ENCODE data around the gene ZNF599.

DNA sequence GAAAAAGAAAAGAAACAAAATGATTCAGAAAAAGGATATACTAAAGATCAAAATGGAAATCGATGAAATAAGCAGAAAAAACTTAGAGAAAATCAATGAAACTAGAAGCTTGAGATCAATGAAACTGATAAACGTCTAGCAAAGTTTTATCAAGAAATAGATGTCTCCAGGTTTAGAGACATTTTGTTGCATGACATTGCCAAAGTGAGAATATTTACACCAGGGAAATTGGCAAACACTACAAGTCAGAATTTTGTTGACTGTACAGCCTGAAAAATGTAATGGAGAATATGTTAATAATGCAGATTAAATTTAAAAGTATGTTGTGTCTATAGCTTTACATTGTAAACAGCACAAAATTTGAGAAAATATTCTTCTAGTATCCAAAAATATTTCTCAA is 5.3 kb upstream of the ZNF599 start:
- TF ChIP-seq, protein P1, sequence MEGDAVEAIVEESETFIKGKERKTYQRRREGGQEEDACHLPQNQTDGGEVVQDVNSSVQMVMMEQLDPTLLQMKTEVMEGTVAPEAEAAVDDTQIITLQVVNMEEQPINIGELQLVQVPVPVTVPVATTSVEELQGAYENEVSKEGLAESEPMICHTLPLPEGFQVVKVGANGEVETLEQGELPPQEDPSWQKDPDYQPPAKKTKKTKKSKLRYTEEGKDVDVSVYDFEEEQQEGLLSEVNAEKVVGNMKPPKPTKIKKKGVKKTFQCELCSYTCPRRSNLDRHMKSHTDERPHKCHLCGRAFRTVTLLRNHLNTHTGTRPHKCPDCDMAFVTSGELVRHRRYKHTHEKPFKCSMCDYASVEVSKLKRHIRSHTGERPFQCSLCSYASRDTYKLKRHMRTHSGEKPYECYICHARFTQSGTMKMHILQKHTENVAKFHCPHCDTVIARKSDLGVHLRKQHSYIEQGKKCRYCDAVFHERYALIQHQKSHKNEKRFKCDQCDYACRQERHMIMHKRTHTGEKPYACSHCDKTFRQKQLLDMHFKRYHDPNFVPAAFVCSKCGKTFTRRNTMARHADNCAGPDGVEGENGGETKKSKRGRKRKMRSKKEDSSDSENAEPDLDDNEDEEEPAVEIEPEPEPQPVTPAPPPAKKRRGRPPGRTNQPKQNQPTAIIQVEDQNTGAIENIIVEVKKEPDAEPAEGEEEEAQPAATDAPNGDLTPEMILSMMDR (IDR thresholded peaks at IDR 0.05), result no peak
- no peak for TF ChIP-seq POLR2A (IDR thresholded peaks at IDR 0.05)

Data from ovary (tissue), 3 donors.